Endothelial cell of umbilical vein (primary cell): ENCODE data around the gene CCL27. TPM values are rescaled to one million over a fixed set of nuclear protein-coding genes. Genes with fewer than 3 reads are reported as not detected.
A peak's percentile ranks its signal among the peaks of the same experiment; 100 is the strongest.

ENCODE experiments used
- BruUV-seq: library from RNA; stranded (reverse); fragments of 400-500 nt; replicated peaks from 2 replicates; lab custom pipeline; 2021; lab: Mats Ljungman, UMichigan
- CTCF ChIA-PET: fragments of 300-600, 350-600 bp; sonication (Branson Sonifier 250); formaldehyde crosslinking; loops from one replicate; lab custom pipeline; 2021; ENCODE audit warnings: antibody characterized with exemption, inconsistent platforms; lab: Charles Lee
- POLR2A ChIA-PET: fragments of 300-600, 350-600 bp; sonication (Branson Sonifier 250); formaldehyde crosslinking; loops from one replicate; lab custom pipeline; 2021; ENCODE audit warnings: antibody characterized with exemption, inconsistent platforms; lab: Charles Lee
- DNase-seq: peaks from one replicate; pipeline ENCODE4 v3.0.0-alpha.2; 2011; ENCODE audit warnings: low read depth, low spot score
- FAIRE-seq: peaks from 2 replicates; lab custom pipeline; 2011; peaks lifted over from hg19 to GRCh38; lab: Jason Lieb, UNC
- H2AFZ ChIP-seq: 2 replicates; pipeline ENCODE4 v1.6.0; 2012; ENCODE audit warnings: low read depth, low read length, control low read depth, inconsistent platforms
- H3K27ac ChIP-seq: 2 replicates; pipeline ENCODE4 v1.5.1; 2011; ENCODE audit warnings: low read depth, mild to moderate bottlenecking, control low read depth, low read length, moderate library complexity; ENCODE audit not compliant: insufficient read depth
- H3K27me3 ChIP-seq, 2 experiments: 2 replicates each; pipeline versions ENCODE4 v1.6.0 to v1.6.1; 2011; ENCODE audit warnings: low read length in 2 of 2, mixed read lengths in 1 of 2; ENCODE audit not compliant: control insufficient read depth in 2 of 2, insufficient read depth in 2 of 2
- H3K36me3 ChIP-seq, 2 experiments: 2 replicates in 1 of 2; 3 replicates in 1 of 2; pipeline ENCODE4 v1.5.1; 2011; ENCODE audit warnings: low read length in 2 of 2, mild to moderate bottlenecking in 1 of 2, moderate library complexity in 1 of 2; ENCODE audit not compliant: control insufficient read depth in 2 of 2, insufficient read depth in 2 of 2; ENCODE audit errors: extremely low read depth in 1 of 2
- H3K4me1 ChIP-seq: 3 replicates; pipeline ENCODE4 v1.5.1; 2011; ENCODE audit warnings: mild to moderate bottlenecking, low read length; ENCODE audit not compliant: control insufficient read depth, insufficient read depth; ENCODE audit errors: extremely low read depth
- H3K4me2 ChIP-seq: 2 replicates; pipeline ENCODE4 v1.6.1; 2011; ENCODE audit warnings: low read length, control low read depth, mixed read lengths; ENCODE audit not compliant: insufficient read depth
- H3K4me3 ChIP-seq, 3 experiments: fragments of 200-600 bp in 1 of 3; sonication (generic), shearing (Covaris generic) in 1 of 3; replicated peaks in 1 of 3; 2 replicates each; pipeline ENCODE4 v1.5.1; 2011 to 2016; ENCODE audit warnings: control low read depth in 3 of 3, low read length in 3 of 3, mild to moderate bottlenecking in 2 of 3, inconsistent platforms in 1 of 3, low read depth in 1 of 3, moderate library complexity in 1 of 3; ENCODE audit not compliant: insufficient read depth in 1 of 3
- H3K79me2 ChIP-seq: 2 replicates; pipeline ENCODE4 v1.6.0; 2012; ENCODE audit warnings: low read length, inconsistent platforms; ENCODE audit not compliant: control insufficient read depth, insufficient read depth
- H3K9ac ChIP-seq: replicated peaks from 2 replicates; pipeline ENCODE3; 2011; ENCODE audit warnings: low read length, control low read depth; ENCODE audit not compliant: insufficient read depth; ENCODE audit errors: extremely low read depth
- H3K9me1 ChIP-seq: replicated peaks from 3 replicates; pipeline ENCODE4 v1.6.0; 2011; ENCODE audit warnings: mild to moderate bottlenecking, low read length; ENCODE audit not compliant: control insufficient read depth, insufficient read depth; ENCODE audit errors: extremely low read depth
- H3K9me3 ChIP-seq: replicated peaks from 2 replicates; pipeline ENCODE4 v1.5.1; 2012; ENCODE audit warnings: low read length, inconsistent platforms; ENCODE audit not compliant: control insufficient read depth, insufficient read depth
- H4K20me1 ChIP-seq: replicated peaks from 2 replicates; pipeline ENCODE3; 2011; ENCODE audit warnings: mild to moderate bottlenecking, low read length; ENCODE audit not compliant: control insufficient read depth, insufficient read depth; ENCODE audit errors: extremely low read depth
- CTCF ChIP-seq, 2 donors: IDR thresholded peaks; 1 replicate in 1 of 2; 2 replicates in 1 of 2; pipeline ENCODE4 v1.5.1; 2011; ENCODE audit warnings: low read length in 2 of 2, mild to moderate bottlenecking in 2 of 2, moderate library complexity in 2 of 2, control low read depth in 1 of 2, inconsistent platforms in 1 of 2, low read depth in 1 of 2; ENCODE audit not compliant: insufficient read depth in 1 of 2; ENCODE audit errors: extremely low read depth in 1 of 2
- EZH2 ChIP-seq: IDR thresholded peaks from 2 replicates; pipeline ENCODE4 v1.6.1; 2012; ENCODE audit warnings: borderline replicate concordance, low read depth, mild to moderate bottlenecking, moderate library complexity, low read length, inconsistent platforms; ENCODE audit not compliant: severe bottlenecking
- FOS ChIP-seq: IDR thresholded peaks from 2 replicates; pipeline ENCODE4 v1.6.1; 2011; ENCODE audit warnings: mild to moderate bottlenecking, low read length, moderate library complexity, borderline replicate concordance; ENCODE audit not compliant: insufficient read depth
- GATA2 ChIP-seq: IDR thresholded peaks from 2 replicates; pipeline ENCODE4 v1.7.0; 2011; ENCODE audit warnings: low read depth, mild to moderate bottlenecking, moderate library complexity, mixed read lengths, low read length; ENCODE audit not compliant: insufficient read length, insufficient read depth
- JUN ChIP-seq: IDR thresholded peaks from 2 replicates; pipeline ENCODE4 v1.6.1; 2011; ENCODE audit warnings: borderline replicate concordance, low read depth; ENCODE audit not compliant: insufficient read length, insufficient read depth
- MAX ChIP-seq: IDR thresholded peaks from 2 replicates; pipeline ENCODE4 v1.6.1; 2011; ENCODE audit not compliant: insufficient read depth, insufficient read length
- MYC ChIP-seq: IDR thresholded peaks from one replicate; pipeline ENCODE4 v1.6.1; 2011; ENCODE audit warnings: mild to moderate bottlenecking, low read depth, low read length
- POLR2A ChIP-seq: IDR thresholded peaks from 2 replicates; pipeline ENCODE4 v1.6.1; 2012; ENCODE audit warnings: low read depth, mild to moderate bottlenecking, control low read depth, low read length
- POLR2AphosphoS5 ChIP-seq: IDR thresholded peaks from 2 replicates; pipeline ENCODE4 v1.6.1; 2012; ENCODE audit warnings: low read depth, mild to moderate bottlenecking, control low read depth, low read length, moderate library complexity; ENCODE audit not compliant: insufficient read depth
- dilution Hi-C: fragments of 300-500 bp; cut with MboI; formaldehyde crosslinking; loops from one replicate; pipeline ENCODE4 v1.15.0; 2019; ENCODE audit warnings: low sequenced_read_pairs; ENCODE audit not compliant: extremely low pct_ligation_motif_present
- intact Hi-C: fragments of 100-400 bp; cut with micrococcal nuclease; formaldehyde crosslinking; loops from one replicate; pipeline ENCODE4 v1.10.0; 2022
- polyA plus RNA-seq, 4 experiments: library from polyadenylated mRNA; depleted of rRNA in 3 of 4; stranded (reverse) in 3 of 4; unstranded in 1 of 4; fragments of >200 nt; gene quantifications; 2 replicates each; pipeline versions ENCODE4 v1.2.1 to v1.2.3, GENCODE V29; 2011 to 2012; ENCODE audit warnings: missing spikeins in 1 of 4
- total RNA-seq: library from RNA; stranded (reverse); gene quantifications from 2 replicates; pipeline ENCODE4 v1.2.3, GENCODE V29; 2021

CCL27 gene
- total and polyA plus RNA-seq, 2 donors (not counting 3 experiments of a cell fraction or from before 2014, with no cell fraction given): not detected

GRCh38 chr9:34710023-34710422 is 47.6 kb upstream of the CCL27 start, which contains the start of gene CCL21:
Gene CCL21 (minus strand): TSS chr9:34710136. CDS start chr9:34710066, 70 bp downstream.
- no peak for FAIRE-seq
- no peaks in the 10 kb centered on the region for H4K20me1 ChIP-seq
- H3K4me3 ChIP-seq: no peak within 1 kb of the TSS
- intact Hi-C loops (no loop called here), dilution Hi-C loops (no loop called here)
- peaks cover 12 to 28% of the 10 kb centered on the region in 2 experiments for H3K27me3 ChIP-seq
- no TSS peak for BruUV-seq
- H3K36me3 ChIP-seq: no peaks in the 10 kb centered on the region
- H2AFZ ChIP-seq: no peak within 1 kb of the TSS
- peak; percentile 61 for DNase-seq
- no peaks in the 10 kb centered on the region for H3K79me2 ChIP-seq
- no peak within 1 kb of the TSS for H3K27ac ChIP-seq
- no peak within 1 kb of the TSS for H3K4me2 ChIP-seq
- H3K9me3 ChIP-seq: no peaks in the 10 kb centered on the region
- H3K9me1 ChIP-seq: no peaks in the 10 kb centered on the region
- H3K4me1 ChIP-seq: no peaks in the 10 kb centered on the region
- TF ChIP-seq FOS: no peak
- no peak for TF ChIP-seq POLR2A
- TF ChIP-seq GATA2: no peak
- TF ChIP-seq MYC: no peak
- TF ChIP-seq EZH2: no peak
- TF ChIP-seq POLR2AphosphoS5: no peak
- no peak for TF ChIP-seq JUN
- no peak for TF ChIP-seq CTCF (IDR thresholded peaks at IDR 0.05; ENCODE audit: extremely low read depth in 1 of 2, insufficient read depth in 1 of 2, low read depth in 1 of 2, low read length in 2 of 2)
- TF ChIP-seq MAX: no peak
- H3K9ac ChIP-seq: no peak within 1 kb of the TSS
- ChIA-PET CTCF (interaction anchor here (0.7 to 2.0 kb wide), 5 partner anchors 9 to 183 kb away, joined by 3 to 8 read pairs (median 3); no protein-coding TSS in a partner anchor), POLR2A (interaction anchor here (0.6 kb wide), 1 partner anchor 19 kb away, joined by 9 read pairs; the partner anchor contains the start of gene CCL19)
